K562 (cell line): Measurements from ENCODE around the gene MOSPD3. TPM values are rescaled to one million over a fixed set of nuclear protein-coding genes. Genes with fewer than 3 reads are reported as not detected.

Source experiments
- ATAC-seq: fragments of 200-7000 bp; cut with Tn5 transposase; 3 replicates; pipeline ENCODE4 v1.9.1; 2020; ENCODE audit warnings: moderate library complexity
- BruUV-seq: library from RNA; stranded (reverse); fragments of 400-500 nt; replicated peaks from 2 replicates; lab custom pipeline; 2021; lab: Mats Ljungman, UMichigan
- CTCF ChIA-PET: fragments of 300-600 bp; formaldehyde crosslinking; extraction: SDS; loops from one replicate; lab custom pipeline; 2021; ENCODE audit warnings: low intra/inter-chr PET ratio; lab: Yijun Ruan, JAX
- POLR2A ChIA-PET: fragments of 300-600, 350-650 bp; sonication (Branson Sonifier 250); formaldehyde crosslinking; extraction: SDS; loops from one replicate; lab custom pipeline; 2021; ENCODE audit warnings: antibody characterized with exemption, inconsistent platforms; lab: Yijun Ruan, JAX
- DNase-seq, 4 experiments: peaks; one replicate each; pipeline versions ENCODE4 v3.0.0 to v3.0.0-alpha.2; 2011 to 2018; ENCODE audit warnings: low spot score in 3 of 4, mixed read lengths in 3 of 4; ENCODE audit errors: extremely low read depth in 1 of 4
- FAIRE-seq: peaks from 2 replicates; lab custom pipeline; 2011; peaks lifted over from hg19 to GRCh38; lab: Jason Lieb, UNC
- H2AFZ ChIP-seq: 2 replicates; pipeline ENCODE4 v1.6.0; 2011; ENCODE audit warnings: low read depth, low read length, control low read depth, inconsistent platforms
- H3K27ac ChIP-seq: fragments of 200-600 bp; 3 replicates; pipeline ENCODE4 v1.8.0; 2011; ENCODE audit warnings: low read depth, mild to moderate bottlenecking, control low read depth, inconsistent platforms, low read length, moderate library complexity, mixed read lengths; ENCODE audit errors: extremely low read depth
- H3K27me3 ChIP-seq, 2 experiments: fragments of 300-600 bp in 1 of 2; 2 replicates in 1 of 2; 3 replicates in 1 of 2; pipeline versions ENCODE4 v1.6.0 to v1.8.0; 2011; ENCODE audit warnings: inconsistent platforms in 2 of 2, low read length in 2 of 2, mild to moderate bottlenecking in 1 of 2, mixed read lengths in 1 of 2, moderate library complexity in 1 of 2; ENCODE audit not compliant: control insufficient read depth in 2 of 2, insufficient read depth in 2 of 2
- H3K36me3 ChIP-seq: fragments of 300-600 bp; 3 replicates; pipeline ENCODE4 v1.8.0; 2011; ENCODE audit warnings: mild to moderate bottlenecking, low read length, inconsistent platforms; ENCODE audit not compliant: control insufficient read depth, insufficient read depth
- H3K4me1 ChIP-seq, 2 experiments: fragments of 200-600 bp in 1 of 2; replicated peaks in 1 of 2; 2 replicates in 1 of 2; 3 replicates in 1 of 2; pipeline versions ENCODE4 v1.5.1 to v1.8.0; 2011; ENCODE audit warnings: inconsistent platforms in 2 of 2, low read length in 2 of 2, mild to moderate bottlenecking in 1 of 2, mixed read lengths in 1 of 2, moderate library complexity in 1 of 2; ENCODE audit not compliant: control insufficient read depth in 2 of 2, insufficient read depth in 2 of 2
- H3K4me2 ChIP-seq: 2 replicates; pipeline ENCODE4 v1.6.1; 2011; ENCODE audit warnings: low read length, control low read depth, inconsistent platforms, mixed read lengths; ENCODE audit not compliant: insufficient read depth
- H3K4me3 ChIP-seq: fragments of 200-600 bp; sonication (generic), shearing (Covaris generic); 2 replicates; pipeline ENCODE4 v1.5.1; 2016; ENCODE audit warnings: control low read depth, inconsistent platforms
- H3K79me2 ChIP-seq: fragments of 200-600 bp; 3 replicates; pipeline ENCODE4 v1.8.0; 2011; ENCODE audit warnings: low read length, inconsistent platforms; ENCODE audit not compliant: control insufficient read depth, insufficient read depth
- H3K9ac ChIP-seq, 2 experiments: 2 replicates each; pipeline versions ENCODE4 v1.6.0 to v1.6.1; 2011; ENCODE audit warnings: low read depth in 2 of 2, low read length in 2 of 2, control low read depth in 1 of 2, inconsistent platforms in 1 of 2, mild to moderate bottlenecking in 1 of 2, mixed read lengths in 1 of 2; ENCODE audit not compliant: insufficient read depth in 1 of 2
- H3K9me1 ChIP-seq: one replicate; pipeline ENCODE4 v1.6.0; 2011; ENCODE audit warnings: inconsistent platforms, mild to moderate bottlenecking, low read length, moderate library complexity; ENCODE audit not compliant: control insufficient read depth, insufficient read depth
- H3K9me3 ChIP-seq: replicated peaks from 2 replicates; pipeline ENCODE4 v1.5.1; 2011; ENCODE audit warnings: low read depth, low read length, inconsistent platforms; ENCODE audit not compliant: control insufficient read depth, insufficient read depth
- H4K20me1 ChIP-seq: replicated peaks from 2 replicates; pipeline ENCODE4 v1.6.1; 2011; ENCODE audit warnings: low read length, inconsistent platforms, mixed read lengths; ENCODE audit not compliant: control insufficient read depth, insufficient read depth
- BDP1 ChIP-seq: IDR thresholded peaks from 3 replicates; pipeline ENCODE4 v1.6.1; 2011; ENCODE audit not compliant: insufficient read length, insufficient read depth
- E2F1 ChIP-seq: sonication (generic); formaldehyde crosslinking; IDR thresholded peaks from 2 replicates; pipeline ENCODE4 v1.8.1; 2023; ENCODE audit warnings: mild to moderate bottlenecking, missing genetic modification reagents, moderate library complexity
- EHMT2 ChIP-seq: fragments of 450-650 bp; IDR thresholded peaks from 2 replicates; pipeline ENCODE4 v1.6.1; 2018; ENCODE audit warnings: antibody characterized with exemption
- ELF1 ChIP-seq: fragments of 200-800 bp; sonication (Bioruptor generic); IDR thresholded peaks from 2 replicates; pipeline ENCODE4 v1.6.1; 2016; ENCODE audit warnings: missing genetic modification characterization, missing compliant biosample characterization
- HINFP ChIP-seq: fragments of 450-650 bp; conservative IDR thresholded peaks from 2 replicates; pipeline ENCODE4 v1.6.1; 2016; ENCODE audit warnings: missing genetic modification characterization, low read depth, mild to moderate bottlenecking, control low read depth, missing compliant biosample characterization
- HLTF ChIP-seq: fragments of 450-650 bp; IDR thresholded peaks from 2 replicates; pipeline ENCODE4 v1.6.1; 2016
- JUNB ChIP-seq: fragments of 450-650 bp; formaldehyde crosslinking; conservative IDR thresholded peaks from 2 replicates; pipeline ENCODE4 v1.4.0; 2020; ENCODE audit warnings: mild to moderate bottlenecking
- MBD2 ChIP-seq: sonication (generic); IDR thresholded peaks from 2 replicates; pipeline ENCODE4 v1.6.1; 2016; ENCODE audit warnings: low read depth, borderline replicate concordance
- NFXL1 ChIP-seq: fragments of 450-650 bp; formaldehyde crosslinking; IDR thresholded peaks from 2 replicates; pipeline ENCODE4 v1.4.0; 2021; ENCODE audit warnings: mild to moderate bottlenecking
- SAFB2 ChIP-seq: fragments of 200-400 bp; formaldehyde crosslinking; IDR thresholded peaks from 2 replicates; pipeline ENCODE4 v1.6.1; 2018; ENCODE audit warnings: borderline replicate concordance, low read length, low read depth, moderate library complexity; ENCODE audit not compliant: severe bottlenecking
- SMARCA4 ChIP-seq: fragments of 450-650 bp; IDR thresholded peaks from 2 replicates; pipeline ENCODE4 v1.6.1; 2016
- TARDBP ChIP-seq: fragments of 450-650 bp; IDR thresholded peaks from 2 replicates; pipeline ENCODE4 v1.6.1; 2016
- ZNF347 ChIP-seq: fragments of 450-650 bp; formaldehyde crosslinking; IDR thresholded peaks from 2 replicates; pipeline ENCODE4 v1.4.0; 2020; ENCODE audit warnings: low read depth, mild to moderate bottlenecking, moderate library complexity
- ZNF431 ChIP-seq: sonication (generic); formaldehyde crosslinking; IDR thresholded peaks from 2 replicates; pipeline ENCODE4 v1.8.0; 2022; ENCODE audit warnings: mild to moderate bottlenecking, missing genetic modification reagents
- ZNF561 ChIP-seq: fragments of 450-650 bp; formaldehyde crosslinking; conservative IDR thresholded peaks from 2 replicates; pipeline ENCODE4 v1.4.0; 2020; ENCODE audit warnings: mild to moderate bottlenecking, moderate library complexity
- WGBS: fragments of 100-300 bp; shearing (Covaris generic); methylation state at CpG from one replicate; pipeline ENCODE4 v1.1.6; 2016; ENCODE audit warnings: low coverage, mixed read lengths; ENCODE audit not compliant: insufficient coverage; ENCODE audit errors: missing lambda C conversion rate; 5-methylcytosine and 5-hydroxymethylcytosine counted together
- in situ Hi-C: fragments of 300-500 bp; cut with MboI; formaldehyde crosslinking; loops from 4 replicates; pipeline ENCODE4 v1.15.0; 2018; ENCODE audit warnings: inconsistent platforms, mixed read lengths
- intact Hi-C: fragments of 100-400 bp; cut with micrococcal nuclease; formaldehyde crosslinking; loops from 2 replicates; pipeline ENCODE4 v1.14.2; 2022
- polyA plus RNA-seq, 8 experiments: library from polyadenylated mRNA; depleted of rRNA in 4 of 8; stranded (reverse) in 5 of 8; unstranded in 3 of 8; fragments of >200 nt; fragmentation: Nextera tagmentation in 2 of 8; fragmentation: Illumina TruSeq in 1 of 8; extraction: Ambion mirVana in 2 of 8; extraction: Trizol in 1 of 8; gene quantifications; 2 replicates each; pipeline versions ENCODE4 v1.2.1 to v1.2.3, GENCODE V29; 2011 to 2014; ENCODE audit warnings: inconsistent platforms in 1 of 8, missing spikeins in 1 of 8
- total RNA-seq, 7 experiments: library from RNA; depleted of rRNA in 6 of 7; stranded (reverse); fragments of >200 nt in 6 of 7; fragmentation: Illumina TruSeq in 2 of 7; extraction: Trizol in 2 of 7; gene quantifications; 2 replicates each; pipeline versions ENCODE4 v1.2.1 to v1.2.3, GENCODE V29; 2011 to 2021; ENCODE audit warnings: low replicate concordance in 1 of 7
- TF ChIP-seq, protein P1 (sequence below): fragments of 250-450 bp; sonication (Bioruptor Pico); IDR thresholded peaks from 2 replicates; pipeline ENCODE4 v1.4.0; 2020; ENCODE audit warnings: mild to moderate bottlenecking, moderate library complexity, borderline replicate concordance

Gene MOSPD3
- total and polyA plus RNA-seq, 9 of the 15 experiments (the other 6 are each of a cell fraction or from before 2014, with no cell fraction given): 1.4 to 32.1 (median 7.3) TPM

- Histone ChIP-seq H2AFZ (peak overlapping the region; percentile 95), H3K4me1 (peaks cover 35 to 65% of the 10 kb centered on the region in 2 experiments), H3K9me3 (no peaks in the 10 kb centered on the region), H3K9ac (peak overlapping the region; percentile 42 to 90; a peak in 3 of 4 replicates), H3K27ac (peak overlapping the region; percentile 54), H3K4me2 (peak overlapping the region; percentile 89), H3K4me3 (peak overlapping the region; percentile 58), H3K36me3 (no peaks in the 10 kb centered on the region), H3K27me3 (no peaks in the 10 kb centered on the region), H3K79me2 (peaks cover 5% of the 10 kb centered on the region; the same call in 1 of the 3 replicates), H4K20me1 (no peaks in the 10 kb centered on the region), H3K9me1 (peaks cover 5% of the 10 kb centered on the region)
- in situ Hi-C loops (no loop called here), intact Hi-C loops (loop anchor here (2.0 kb wide), 2 partner anchors 68 to 88 kb away; partner anchors contain the start of gene GNB2)
- ATAC-seq (peak; percentile 91), DNase-seq (peak; percentile 93 to 97 (median 96)), FAIRE-seq (peak; percentile 69)
- 3% methylated on average over 34 of the region's 70 CpGs for WGBS
- ChIA-PET POLR2A (interaction anchor here (0.5 to 1.6 kb wide), 6 partner anchors 14 to 153 kb away, joined by 3 to 8 read pairs (median 3); partner anchors contain the start of genes FBXO24 and LRCH4), CTCF (interaction anchor here (0.5 to 0.8 kb wide), 5 partner anchors 70 to 121 kb away, joined by 3 to 8 read pairs (median 3); no protein-coding TSS in a partner anchor)
- no TSS peak for BruUV-seq
- TF ChIP-seq HINFP (tag) (no peak), ZNF431 (CRISPR knock-in tag) (peak; percentile 33; the same call in 1 of the 2 replicates), EHMT2 (no peak), ZNF347 (no peak), MBD2 (peak; percentile 54; the same call in 1 of the 2 replicates), SAFB2 (no peak), ELF1 (tag) (peak; percentile 69; the same call in 1 of the 2 replicates), JUNB (no peak), SMARCA4 (peak; percentile 72), TARDBP (peak; percentile 99), BDP1 (no peak), ZNF561 (CRISPR knock-in tag) (no peak), NFXL1 (CRISPR knock-in tag) (no peak), HLTF (no peak), E2F1 (CRISPR knock-in tag) (no peak)
- TF ChIP-seq, protein P1, sequence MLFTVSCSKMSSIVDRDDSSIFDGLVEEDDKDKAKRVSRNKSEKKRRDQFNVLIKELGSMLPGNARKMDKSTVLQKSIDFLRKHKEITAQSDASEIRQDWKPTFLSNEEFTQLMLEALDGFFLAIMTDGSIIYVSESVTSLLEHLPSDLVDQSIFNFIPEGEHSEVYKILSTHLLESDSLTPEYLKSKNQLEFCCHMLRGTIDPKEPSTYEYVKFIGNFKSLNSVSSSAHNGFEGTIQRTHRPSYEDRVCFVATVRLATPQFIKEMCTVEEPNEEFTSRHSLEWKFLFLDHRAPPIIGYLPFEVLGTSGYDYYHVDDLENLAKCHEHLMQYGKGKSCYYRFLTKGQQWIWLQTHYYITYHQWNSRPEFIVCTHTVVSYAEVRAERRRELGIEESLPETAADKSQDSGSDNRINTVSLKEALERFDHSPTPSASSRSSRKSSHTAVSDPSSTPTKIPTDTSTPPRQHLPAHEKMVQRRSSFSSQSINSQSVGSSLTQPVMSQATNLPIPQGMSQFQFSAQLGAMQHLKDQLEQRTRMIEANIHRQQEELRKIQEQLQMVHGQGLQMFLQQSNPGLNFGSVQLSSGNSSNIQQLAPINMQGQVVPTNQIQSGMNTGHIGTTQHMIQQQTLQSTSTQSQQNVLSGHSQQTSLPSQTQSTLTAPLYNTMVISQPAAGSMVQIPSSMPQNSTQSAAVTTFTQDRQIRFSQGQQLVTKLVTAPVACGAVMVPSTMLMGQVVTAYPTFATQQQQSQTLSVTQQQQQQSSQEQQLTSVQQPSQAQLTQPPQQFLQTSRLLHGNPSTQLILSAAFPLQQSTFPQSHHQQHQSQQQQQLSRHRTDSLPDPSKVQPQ: no peak
Observed at GRCh38 chr7:100604028-100604975, 8.0 kb upstream of the MOSPD3 start.
